Upper lobe of right lung (tissue), 1 donor: ENCODE data around the gene FOXE1. TPM values are rescaled to one million over a fixed set of nuclear protein-coding genes. Genes with fewer than 3 reads are reported as not detected.

Experiments
- ATAC-seq: fragments of 200-7000 bp; cut with Tn5 transposase; one replicate; pipeline ENCODE4 v1.9.1; 2020; ENCODE audit warnings: mild to moderate bottlenecking, moderate library complexity
- DNase-seq: peaks from one replicate; pipeline ENCODE4 v3.0.0-alpha.2; 2020
- H3K27ac ChIP-seq: fragments of 200-600 bp; one replicate; pipeline ENCODE4 v1.8.0; 2022
- H3K27me3 ChIP-seq: fragments of 200-600 bp; one replicate; pipeline ENCODE4 v1.8.0; 2022; ENCODE audit warnings: mild to moderate bottlenecking
- H3K36me3 ChIP-seq: fragments of 200-600 bp; one replicate; pipeline ENCODE4 v1.8.0; 2022
- H3K4me1 ChIP-seq: fragments of 200-600 bp; one replicate; pipeline ENCODE4 v1.8.0; 2022
- H3K4me3 ChIP-seq: fragments of 200-600 bp; one replicate; pipeline ENCODE4 v1.8.0; 2022; ENCODE audit warnings: mild to moderate bottlenecking
- H3K9me3 ChIP-seq: fragments of 200-600 bp; one replicate; pipeline ENCODE4 v1.8.0; 2022
- CTCF ChIP-seq: fragments of 200-600 bp; IDR thresholded peaks from one replicate; pipeline ENCODE4 v1.8.0; 2022; ENCODE audit warnings: antibody characterized with exemption
- intact Hi-C: fragments of 100-400 bp; cut with DNase I; formaldehyde crosslinking; loops from one replicate; pipeline ENCODE4 v1.11.0; 2022
- total RNA-seq: library from RNA; stranded (reverse); fragmentation: NEBNext Ultra II Directional; extraction: Animal tissue kit (Norgen Biotek cat#: 25700); gene quantifications from one replicate; pipeline ENCODE4 v1.2.1, GENCODE V29; 2021
- donor health status: DM: no; HTN: yes; CAD: no; lungs with severe emphysema.

FOXE1 gene
- total RNA-seq, 1 donor from 2014 or later: not detected

- intact Hi-C loops: no loop called here
- no peak for DNase-seq
- Histone ChIP-seq H3K27ac (no peak overlapping the region), H3K4me3 (no peak overlapping the region), H3K4me1 (no peaks in the 10 kb centered on the region), H3K36me3 (no peaks in the 10 kb centered on the region), H3K9me3 (peaks cover 9% of the 10 kb centered on the region), H3K27me3 (peaks cover 10% of the 10 kb centered on the region)
- no peak for TF ChIP-seq CTCF
- ATAC-seq: no peak
Measured at GRCh38 chr9:97868859-97869258, 15.8 kb downstream of the FOXE1 start.

GRCh38 chr9:97873425-97873824, 20.4 kb downstream of the FOXE1 start:
- intact Hi-C loops: no loop called here
- TF ChIP-seq CTCF: no peak
- no peaks in the 10 kb centered on the region for H3K9me3 ChIP-seq
- H3K4me1 ChIP-seq: peaks cover 3% of the 10 kb centered on the region
- no peak overlapping the region for H3K4me3 ChIP-seq
- no peaks in the 10 kb centered on the region for H3K36me3 ChIP-seq
- no peak overlapping the region for H3K27ac ChIP-seq
- DNase-seq (no peak), ATAC-seq (no peak)
- no peaks in the 10 kb centered on the region for H3K27me3 ChIP-seq

- no peak for ATAC-seq
- intact Hi-C loops: no loop called here
Measured at GRCh38 chr9:97873882-97874281, 20.9 kb downstream of the FOXE1 start.

GRCh38 chr9:97874624-97875023, 21.6 kb downstream of the FOXE1 start:
- intact Hi-C loops: no loop called here
- no peak for DNase-seq
- no peaks in the 10 kb centered on the region for H3K36me3 ChIP-seq
- H3K9me3 ChIP-seq: no peaks in the 10 kb centered on the region
- no peak for TF ChIP-seq CTCF
- no peak overlapping the region for H3K4me3 ChIP-seq
- no peak overlapping the region for H3K27ac ChIP-seq
- H3K27me3 ChIP-seq: no peaks in the 10 kb centered on the region
- ATAC-seq: no peak
- H3K4me1 ChIP-seq: peaks cover 3% of the 10 kb centered on the region

More at GRCh38 chr9:97873882-97874281, 20.9 kb downstream of the FOXE1 start:
- DNase-seq: no peak
- Histone ChIP-seq H3K27me3 (no peaks in the 10 kb centered on the region), H3K27ac (no peak overlapping the region), H3K9me3 (no peaks in the 10 kb centered on the region), H3K36me3 (no peaks in the 10 kb centered on the region), H3K4me1 (peaks cover 3% of the 10 kb centered on the region), H3K4me3 (no peak overlapping the region)
- TF ChIP-seq CTCF: no peak

- TF ChIP-seq CTCF: no peak
- no peak overlapping the region for H3K27ac ChIP-seq
- DNase-seq (no peak), ATAC-seq (no peak)
- no peak overlapping the region for H3K4me3 ChIP-seq
- H3K27me3 ChIP-seq: no peaks in the 10 kb centered on the region
- peaks cover 3% of the 10 kb centered on the region for H3K4me1 ChIP-seq
- no peaks in the 10 kb centered on the region for H3K9me3 ChIP-seq
- intact Hi-C loops: no loop called here
- no peaks in the 10 kb centered on the region for H3K36me3 ChIP-seq
Measured at GRCh38 chr9:97875111-97875510, 22.1 kb downstream of the FOXE1 start.

- H3K4me3 ChIP-seq: no peak overlapping the region
- no peak overlapping the region for H3K27ac ChIP-seq
- no peaks in the 10 kb centered on the region for H3K27me3 ChIP-seq
- intact Hi-C loops: no loop called here
- H3K9me3 ChIP-seq: no peaks in the 10 kb centered on the region
- no peaks in the 10 kb centered on the region for H3K36me3 ChIP-seq
- no peak for TF ChIP-seq CTCF
- peaks cover 3% of the 10 kb centered on the region for H3K4me1 ChIP-seq
- no peak for ATAC-seq
- DNase-seq: no peak
Measured at GRCh38 chr9:97876061-97876460, 23.0 kb downstream of the FOXE1 start.
